ENCODE measurements around the gene SAMD15.

The SAMD15 gene

GRCh38 chr14:77344377-77344996 lies 32.7 kb upstream of the SAMD15 start:
- H3K36me3 ChIP-seq (ENCODE audit: control insufficient read depth in 2 of 2, insufficient read depth in 2 of 2, low read length in 2 of 2), result peaks cover 8 to 30% of the 10 kb centered on the region in 2 donors
- no peak overlapping the region for H3K4me3 ChIP-seq (ENCODE audit: low read length in 2 of 2)
- H3K27me3 ChIP-seq (ENCODE audit: control insufficient read depth in 1 of 2, insufficient read depth in 2 of 2, low read length in 2 of 2), result no peaks in the 10 kb centered on the region

GRCh38 chr14:77346495-77346894 lies 30.7 kb upstream of the SAMD15 start:
- H3K27ac ChIP-seq (ENCODE audit: low read length), result no peak overlapping the region
- H3K4me1 ChIP-seq (ENCODE audit: control insufficient read depth, insufficient read depth, low read length), result no peaks in the 10 kb centered on the region
- peaks cover 7 to 28% of the 10 kb centered on the region in 2 donors for H3K36me3 ChIP-seq (ENCODE audit: control insufficient read depth in 2 of 2, insufficient read depth in 2 of 2, low read length in 2 of 2)
- H3K27me3 ChIP-seq (ENCODE audit: control insufficient read depth in 1 of 2, insufficient read depth in 2 of 2, low read length in 2 of 2), result no peaks in the 10 kb centered on the region
- no peak overlapping the region for H3K4me3 ChIP-seq (ENCODE audit: low read length in 2 of 2)
- no peak overlapping the region for H3K9ac ChIP-seq (ENCODE audit: low read length in 2 of 2)
- H3K9me3 ChIP-seq (ENCODE audit: control insufficient read depth in 2 of 2, low read length in 2 of 2), result no peaks in the 10 kb centered on the region

More at GRCh38 chr14:77344377-77344996, 32.7 kb upstream of the SAMD15 start:
- H3K4me1 ChIP-seq (ENCODE audit: control insufficient read depth, insufficient read depth, low read length), result no peaks in the 10 kb centered on the region
- no peaks in the 10 kb centered on the region for H3K9me3 ChIP-seq (ENCODE audit: control insufficient read depth in 2 of 2, low read length in 2 of 2)
- no peak overlapping the region for H3K27ac ChIP-seq (ENCODE audit: low read length)
- H3K9ac ChIP-seq (ENCODE audit: low read length in 2 of 2), result no peak overlapping the region

DNA sequence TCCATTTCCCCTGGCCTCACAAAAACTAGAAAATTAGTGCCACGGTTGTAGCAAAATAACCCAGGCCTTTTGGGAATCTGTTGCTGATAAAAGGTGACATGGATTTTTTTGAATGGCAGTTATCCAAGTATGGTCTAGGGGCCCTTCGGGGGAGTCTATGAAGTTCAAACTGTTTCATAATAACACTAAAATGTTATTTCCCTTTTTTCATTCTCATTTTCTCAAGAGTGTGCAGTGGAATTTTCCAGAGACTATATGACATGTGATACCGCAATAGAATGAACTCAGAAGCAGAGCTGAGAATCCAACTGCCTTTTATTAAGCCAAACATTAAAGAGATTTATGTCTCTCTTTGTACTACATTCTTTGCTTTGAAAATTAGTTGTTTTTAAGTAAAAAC lies 29.4 kb upstream of the SAMD15 start:
- Histone ChIP-seq H3K9ac (ENCODE audit: low read length in 2 of 2) (no peak overlapping the region), H3K4me1 (ENCODE audit: control insufficient read depth, insufficient read depth, low read length) (no peaks in the 10 kb centered on the region), H3K27me3 (ENCODE audit: control insufficient read depth in 1 of 2, insufficient read depth in 2 of 2, low read length in 2 of 2) (no peaks in the 10 kb centered on the region), H3K27ac (ENCODE audit: low read length) (no peak overlapping the region), H3K4me3 (ENCODE audit: low read length in 2 of 2) (no peak overlapping the region), H3K9me3 (ENCODE audit: control insufficient read depth in 2 of 2, low read length in 2 of 2) (no peaks in the 10 kb centered on the region), H3K36me3 (ENCODE audit: control insufficient read depth in 2 of 2, insufficient read depth in 2 of 2, low read length in 2 of 2) (peaks cover 7 to 21% of the 10 kb centered on the region in 2 donors)

DNA sequence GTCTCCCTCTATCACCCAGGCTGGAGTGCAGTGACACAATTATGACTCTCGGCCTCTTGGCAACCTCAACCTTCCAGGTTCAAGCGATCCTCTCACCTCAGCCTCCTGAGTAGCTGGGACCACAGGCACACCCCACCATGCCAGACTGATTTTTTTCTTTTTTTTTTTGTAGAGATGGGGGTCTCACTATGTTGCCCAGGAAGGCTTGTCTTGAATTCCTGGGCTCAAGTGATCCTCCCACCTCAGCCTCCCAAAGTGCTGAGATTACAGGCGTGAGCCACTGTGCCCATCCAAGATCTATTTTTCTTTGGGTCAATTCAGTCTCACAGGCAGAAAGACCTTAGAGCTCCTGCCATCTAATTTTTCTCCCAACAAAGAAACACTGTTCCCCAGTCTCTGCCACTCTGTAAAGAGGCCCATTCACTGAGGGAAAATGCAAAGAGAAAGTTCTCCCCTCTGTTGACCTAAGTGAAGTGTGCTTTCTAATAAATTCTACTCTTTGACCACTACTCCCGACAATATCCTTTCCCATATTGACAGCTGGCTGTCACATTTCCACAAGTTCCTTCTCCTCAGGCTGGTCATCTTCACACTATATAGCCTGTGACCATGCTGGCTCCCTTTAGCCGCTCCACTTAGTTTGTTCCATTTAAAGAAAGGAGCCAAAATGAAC lies 23.6 kb upstream of the SAMD15 start:
- Histone ChIP-seq H3K9ac (ENCODE audit: low read length in 2 of 2) (no peak overlapping the region), H3K36me3 (ENCODE audit: control insufficient read depth in 2 of 2, insufficient read depth in 2 of 2, low read length in 2 of 2) (peaks cover 4 to 7% of the 10 kb centered on the region in 2 donors), H3K4me1 (ENCODE audit: control insufficient read depth, insufficient read depth, low read length) (no peaks in the 10 kb centered on the region), H3K9me3 (ENCODE audit: control insufficient read depth in 2 of 2, low read length in 2 of 2) (no peaks in the 10 kb centered on the region), H3K27me3 (ENCODE audit: control insufficient read depth in 1 of 2, insufficient read depth in 2 of 2, low read length in 2 of 2) (no peaks in the 10 kb centered on the region), H3K27ac (ENCODE audit: low read length) (no peak overlapping the region), H3K4me3 (ENCODE audit: low read length in 2 of 2) (no peak overlapping the region)

- no peaks in the 10 kb centered on the region for H3K36me3 ChIP-seq (ENCODE audit: control insufficient read depth in 2 of 2, insufficient read depth in 2 of 2, low read length in 2 of 2)
- no peaks in the 10 kb centered on the region for H3K4me1 ChIP-seq (ENCODE audit: control insufficient read depth, insufficient read depth, low read length)
- no peak overlapping the region for H3K9ac ChIP-seq (ENCODE audit: low read length in 2 of 2)
- H3K9me3 ChIP-seq (ENCODE audit: control insufficient read depth in 2 of 2, low read length in 2 of 2), result no peaks in the 10 kb centered on the region
- H3K27me3 ChIP-seq (ENCODE audit: control insufficient read depth in 1 of 2, insufficient read depth in 2 of 2, low read length in 2 of 2), result no peaks in the 10 kb centered on the region
- no peak overlapping the region for H3K27ac ChIP-seq (ENCODE audit: low read length)
- H3K4me3 ChIP-seq (ENCODE audit: low read length in 2 of 2), result no peak overlapping the region
Observed at GRCh38 chr14:77355811-77356210, 21.4 kb upstream of the SAMD15 start.

- no peaks in the 10 kb centered on the region for H3K4me1 ChIP-seq (ENCODE audit: control insufficient read depth, insufficient read depth, low read length)
- H3K9ac ChIP-seq (ENCODE audit: low read length in 2 of 2), result no peak overlapping the region
- H3K36me3 ChIP-seq (ENCODE audit: control insufficient read depth in 2 of 2, insufficient read depth in 2 of 2, low read length in 2 of 2), result no peaks in the 10 kb centered on the region
- no peaks in the 10 kb centered on the region for H3K9me3 ChIP-seq (ENCODE audit: control insufficient read depth in 2 of 2, low read length in 2 of 2)
- no peak overlapping the region for H3K27ac ChIP-seq (ENCODE audit: low read length)
- H3K27me3 ChIP-seq (ENCODE audit: control insufficient read depth in 1 of 2, insufficient read depth in 2 of 2, low read length in 2 of 2), result no peaks in the 10 kb centered on the region
- no peak overlapping the region for H3K4me3 ChIP-seq (ENCODE audit: low read length in 2 of 2)
Observed at GRCh38 chr14:77356899-77357298, 20.3 kb upstream of the SAMD15 start.

- Histone ChIP-seq H3K27ac (ENCODE audit: low read length) (no peak overlapping the region), H3K27me3 (ENCODE audit: control insufficient read depth in 1 of 2, insufficient read depth in 2 of 2, low read length in 2 of 2) (no peaks in the 10 kb centered on the region), H3K4me1 (ENCODE audit: control insufficient read depth, insufficient read depth, low read length) (no peaks in the 10 kb centered on the region), H3K9ac (ENCODE audit: low read length in 2 of 2) (no peak overlapping the region), H3K4me3 (ENCODE audit: low read length in 2 of 2) (no peak overlapping the region), H3K9me3 (ENCODE audit: control insufficient read depth in 2 of 2, low read length in 2 of 2) (no peaks in the 10 kb centered on the region), H3K36me3 (ENCODE audit: control insufficient read depth in 2 of 2, insufficient read depth in 2 of 2, low read length in 2 of 2) (no peaks in the 10 kb centered on the region)
Observed at GRCh38 chr14:77359626-77360025, 17.6 kb upstream of the SAMD15 start.

DNA sequence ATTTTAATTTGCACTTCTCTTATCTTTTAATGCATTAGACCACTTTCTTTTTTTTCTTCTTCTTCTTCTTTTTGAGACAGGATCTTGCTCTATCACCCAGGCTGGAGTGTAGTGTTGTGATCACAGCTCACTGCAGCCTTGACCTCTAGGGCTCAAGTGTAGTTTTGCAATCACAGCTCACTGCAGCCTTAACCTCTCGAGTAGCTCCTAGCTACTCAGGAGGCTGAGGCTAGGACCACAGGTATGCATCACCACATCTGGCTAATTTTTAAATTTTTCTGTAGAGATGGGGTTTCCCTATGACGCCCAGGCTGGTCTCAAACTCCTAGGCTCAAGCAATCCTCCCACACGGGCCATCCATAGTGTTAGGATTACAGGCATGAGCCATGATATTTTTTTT lies 13.0 kb upstream of the SAMD15 start:
- Histone ChIP-seq H3K9ac (ENCODE audit: low read length in 2 of 2) (no peak overlapping the region), H3K27ac (ENCODE audit: low read length) (no peak overlapping the region), H3K4me3 (ENCODE audit: low read length in 2 of 2) (no peak overlapping the region), H3K4me1 (ENCODE audit: control insufficient read depth, insufficient read depth, low read length) (no peaks in the 10 kb centered on the region), H3K36me3 (ENCODE audit: control insufficient read depth in 2 of 2, insufficient read depth in 2 of 2, low read length in 2 of 2) (no peaks in the 10 kb centered on the region), H3K27me3 (ENCODE audit: control insufficient read depth in 1 of 2, insufficient read depth in 2 of 2, low read length in 2 of 2) (no peaks in the 10 kb centered on the region), H3K9me3 (ENCODE audit: control insufficient read depth in 2 of 2, low read length in 2 of 2) (no peaks in the 10 kb centered on the region)

DNA sequence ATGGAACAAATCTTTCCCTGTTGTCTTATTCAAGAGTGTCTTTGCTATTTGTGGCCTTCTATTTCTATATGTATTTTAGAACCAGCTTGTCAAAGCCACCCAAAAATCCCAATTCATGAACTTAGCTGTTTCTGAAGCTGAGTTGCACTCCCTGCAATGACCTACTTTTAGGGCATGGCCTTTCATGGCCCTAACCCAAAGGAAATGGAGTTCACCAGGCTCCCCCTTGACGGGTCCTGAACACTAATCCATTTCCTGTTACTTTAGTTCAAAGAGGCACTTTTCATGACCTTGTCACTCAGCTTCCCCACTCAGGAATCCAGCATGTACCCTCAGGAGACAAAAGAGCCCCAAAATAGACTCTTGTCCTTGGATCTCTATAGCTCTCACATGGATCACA lies 7.9 kb upstream of the SAMD15 start:
- no peaks in the 10 kb centered on the region for H3K36me3 ChIP-seq (ENCODE audit: control insufficient read depth in 2 of 2, insufficient read depth in 2 of 2, low read length in 2 of 2)
- H3K4me1 ChIP-seq (ENCODE audit: control insufficient read depth, insufficient read depth, low read length), result no peaks in the 10 kb centered on the region
- no peak overlapping the region for H3K9ac ChIP-seq (ENCODE audit: low read length in 2 of 2)
- H3K4me3 ChIP-seq (ENCODE audit: low read length in 2 of 2), result no peak overlapping the region
- H3K9me3 ChIP-seq (ENCODE audit: control insufficient read depth in 2 of 2, low read length in 2 of 2), result no peaks in the 10 kb centered on the region
- no peaks in the 10 kb centered on the region for H3K27me3 ChIP-seq (ENCODE audit: control insufficient read depth in 1 of 2, insufficient read depth in 2 of 2, low read length in 2 of 2)
- H3K27ac ChIP-seq (ENCODE audit: low read length), result no peak overlapping the region

- H3K4me1 ChIP-seq (ENCODE audit: control insufficient read depth, insufficient read depth, low read length), result peaks cover 9% of the 10 kb centered on the region
- no peak overlapping the region for H3K4me3 ChIP-seq (ENCODE audit: low read length in 2 of 2)
- H3K9me3 ChIP-seq (ENCODE audit: control insufficient read depth in 2 of 2, low read length in 2 of 2), result no peaks in the 10 kb centered on the region
- no peaks in the 10 kb centered on the region for H3K36me3 ChIP-seq (ENCODE audit: control insufficient read depth in 2 of 2, insufficient read depth in 2 of 2, low read length in 2 of 2)
- no peak overlapping the region for H3K27ac ChIP-seq (ENCODE audit: low read length)
- no peaks in the 10 kb centered on the region for H3K27me3 ChIP-seq (ENCODE audit: control insufficient read depth in 1 of 2, insufficient read depth in 2 of 2, low read length in 2 of 2)
- H3K9ac ChIP-seq (ENCODE audit: low read length in 2 of 2), result no peak overlapping the region
Observed at GRCh38 chr14:77372304-77372841, 4.8 kb upstream of the SAMD15 start.
